ENCODE results near the gene SDF2L1.
"Not testable (repeated sequence)": the region's sequence is repeated elsewhere in the genome, so short reads cannot be mapped to it uniquely, and the experiment has no call there.

The SDF2L1 gene

DNA sequence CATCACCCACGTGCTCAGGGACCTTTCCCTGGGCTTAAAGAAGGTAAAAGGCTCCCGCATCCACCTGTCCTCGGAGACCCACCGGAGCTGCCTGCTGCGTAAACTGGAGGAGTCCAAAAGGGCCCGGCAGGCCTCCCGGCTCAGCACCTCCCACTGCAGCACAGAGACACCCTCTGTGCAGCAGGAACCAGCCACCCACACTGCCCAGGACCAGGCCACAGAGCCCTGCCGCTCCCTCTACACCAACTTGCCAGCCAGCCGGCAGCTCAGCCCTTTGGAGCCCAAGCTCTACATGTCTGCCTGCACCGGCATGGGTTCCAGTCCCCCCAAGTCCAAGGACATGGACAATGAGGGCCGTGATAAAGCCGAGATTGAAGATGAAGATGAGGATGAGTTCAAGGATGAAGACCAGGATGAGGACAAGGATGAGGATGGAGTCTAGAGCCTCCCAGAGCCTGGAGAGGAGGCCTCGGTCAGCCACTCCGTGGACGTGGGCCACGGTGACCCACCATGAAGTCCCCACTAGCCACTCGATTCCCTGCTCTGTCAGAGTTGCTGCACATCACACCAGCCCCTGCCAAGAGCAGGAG lies 5.4 kb upstream of the SDF2L1 start:
- FAIRE-seq, result no peak
- DNase-seq (ENCODE audit: low spot score), result no peak

DNA sequence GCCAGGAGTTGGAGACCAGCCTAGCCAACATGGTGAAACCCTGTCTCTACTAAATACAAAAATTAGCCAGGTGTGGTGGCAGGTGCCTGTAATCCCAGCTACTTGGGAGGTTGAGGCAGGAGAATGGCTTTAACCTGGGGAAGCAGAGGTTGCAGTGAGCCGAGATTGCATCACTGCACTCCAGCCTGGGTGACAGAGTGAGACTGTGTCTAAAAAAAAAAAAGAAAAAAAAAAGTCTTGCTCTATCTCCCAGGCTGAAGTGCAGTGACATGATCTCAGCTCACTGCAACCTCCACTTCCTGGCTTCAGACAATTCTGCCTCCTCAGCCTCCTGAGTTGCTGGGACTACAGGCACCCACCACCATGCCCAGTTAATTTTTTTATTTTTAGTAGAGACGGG lies 4.7 kb upstream of the SDF2L1 start:
- not testable (repeated sequence) for FAIRE-seq; DNase-seq (ENCODE audit: low spot score)

- FAIRE-seq, result no peak
- DNase-seq (ENCODE audit: low spot score), result no peak
Observed at GRCh38 chr22:21639359-21639758, 2.7 kb upstream of the SDF2L1 start.

GRCh38 chr22:21640810-21641209 lies 1.3 kb upstream of the SDF2L1 start:
- DNase-seq (ENCODE audit: low spot score) (no peak), FAIRE-seq (no peak)

- FAIRE-seq, result no peak
- DNase-seq (ENCODE audit: low spot score), result peak; percentile 43
Observed at GRCh38 chr22:21641417-21641788, 699 bp upstream of the SDF2L1 start.

DNA sequence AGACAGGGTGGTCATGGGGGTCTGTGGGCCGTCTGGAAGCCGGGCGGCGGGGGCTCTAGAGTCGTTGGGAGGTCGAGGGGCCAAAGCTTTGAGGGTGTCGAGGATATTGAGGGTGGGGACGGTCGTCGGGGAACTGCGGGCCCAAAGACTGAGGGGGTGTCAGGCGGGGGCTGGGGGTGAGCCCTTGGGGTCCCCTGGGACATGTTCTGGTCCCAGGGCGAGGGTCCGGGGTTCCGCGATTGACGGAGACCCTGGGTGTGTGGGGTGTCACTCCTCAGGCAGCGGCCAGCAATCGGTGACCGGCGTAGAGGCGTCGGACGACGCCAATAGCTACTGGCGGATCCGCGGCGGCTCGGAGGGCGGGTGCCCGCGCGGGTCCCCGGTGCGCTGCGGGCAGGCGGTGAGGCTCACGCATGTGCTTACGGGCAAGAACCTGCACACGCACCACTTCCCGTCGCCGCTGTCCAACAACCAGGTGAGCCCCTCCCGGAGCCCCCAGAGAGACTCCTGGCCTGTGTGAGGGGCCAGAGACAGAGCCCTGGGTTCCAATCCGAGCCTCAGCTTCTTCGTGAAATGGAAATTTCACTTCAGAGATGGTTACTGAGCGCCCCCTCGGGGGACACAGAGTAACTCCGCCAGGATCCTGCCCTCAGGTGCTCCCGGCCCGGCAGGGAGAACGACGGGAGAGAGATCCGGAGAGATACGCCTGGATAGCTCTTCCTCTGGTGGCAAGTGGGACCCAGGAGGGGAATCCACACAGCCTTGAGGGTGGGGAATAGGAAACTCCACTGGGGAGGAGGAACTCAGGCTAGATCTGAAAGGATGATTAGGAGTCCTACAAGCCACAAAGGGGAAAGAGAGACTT lies 714 bp downstream of the SDF2L1 start:
- peak; percentile 55 for DNase-seq (ENCODE audit: low spot score)
- FAIRE-seq, result peak; percentile 5

- no peak for FAIRE-seq
Observed at GRCh38 chr22:21643533-21644357, 1.6 kb downstream of the SDF2L1 start.

DNA sequence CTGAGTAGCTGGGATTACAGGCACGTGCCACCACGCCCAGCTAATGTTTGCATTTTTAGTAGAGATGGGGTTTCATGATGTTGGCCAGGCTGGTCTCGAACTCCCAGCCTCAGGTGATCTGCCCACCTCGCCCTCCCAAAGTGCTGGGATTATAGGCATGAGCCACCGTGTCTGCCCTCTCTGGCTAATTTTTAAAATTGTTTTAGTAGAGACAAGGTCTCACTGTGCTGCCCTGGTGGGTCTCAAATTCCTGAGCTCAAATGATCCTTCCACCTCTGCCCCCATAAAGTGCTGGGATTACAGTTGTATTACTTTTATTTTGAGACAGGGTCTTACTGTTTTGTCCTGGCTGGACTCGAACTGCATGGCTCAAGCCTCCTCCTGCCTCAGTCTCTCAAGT lies 3.4 kb downstream of the SDF2L1 start:
- not testable (repeated sequence) for FAIRE-seq; DNase-seq (ENCODE audit: low spot score)

More at GRCh38 chr22:21643533-21644357, 1.6 kb downstream of the SDF2L1 start:
- DNase-seq (ENCODE audit: low spot score), result no peak

GRCh38 chr22:21646608-21647590 lies 4.8 kb downstream of the SDF2L1 start:
- peak; percentile 59 for DNase-seq (ENCODE audit: low spot score)
- no peak for FAIRE-seq

- DNase-seq (ENCODE audit: low spot score) (no peak), FAIRE-seq (no peak)
Observed at GRCh38 chr22:21650280-21650679, 8.2 kb downstream of the SDF2L1 start.

DNA sequence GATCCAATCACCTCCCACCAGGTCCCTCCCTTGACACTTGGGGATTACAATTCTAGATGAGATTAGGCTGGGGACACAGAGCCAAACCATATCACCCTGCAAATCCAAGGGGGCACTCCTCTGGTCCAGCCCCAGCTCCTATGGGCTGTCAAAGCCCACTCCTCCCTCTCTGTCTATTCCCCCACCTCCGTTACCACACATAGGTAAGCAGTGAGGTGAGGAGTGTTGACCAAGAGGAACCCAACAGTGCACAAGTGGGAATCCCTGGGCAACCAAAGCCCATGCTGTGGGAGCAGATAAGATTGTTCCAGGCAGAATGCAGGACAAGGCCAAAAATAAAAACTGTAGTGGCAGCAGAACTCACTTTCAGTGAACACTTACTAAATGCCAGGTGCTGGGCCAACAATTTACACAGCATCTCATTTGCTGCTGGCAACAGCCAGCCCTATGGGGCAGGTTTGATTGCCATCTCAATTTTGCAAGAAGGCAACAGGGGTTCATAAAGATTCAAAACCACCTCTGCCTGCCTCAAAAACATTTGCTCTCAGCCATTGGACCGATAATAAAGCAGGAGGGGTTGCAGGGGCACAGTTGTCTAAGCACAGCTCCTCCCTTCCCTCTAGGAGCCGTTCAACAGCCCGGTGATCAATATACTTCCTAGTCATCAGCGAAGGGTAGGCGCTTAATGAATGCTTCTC lies 8.9 kb downstream of the SDF2L1 start:
- DNase-seq (ENCODE audit: low spot score), result no peak

GRCh38 chr22:21651521-21652009 lies 9.5 kb downstream of the SDF2L1 start:
- no peak for FAIRE-seq
- no peak for DNase-seq (ENCODE audit: low spot score)

More for the DNA sequence above, 8.9 kb downstream of the SDF2L1 start:
- no peak for FAIRE-seq

- DNase-seq (ENCODE audit: low spot score), result peak; percentile 63
Observed at GRCh38 chr22:21652010-21652546, 10.0 kb downstream of the SDF2L1 start.

DNA sequence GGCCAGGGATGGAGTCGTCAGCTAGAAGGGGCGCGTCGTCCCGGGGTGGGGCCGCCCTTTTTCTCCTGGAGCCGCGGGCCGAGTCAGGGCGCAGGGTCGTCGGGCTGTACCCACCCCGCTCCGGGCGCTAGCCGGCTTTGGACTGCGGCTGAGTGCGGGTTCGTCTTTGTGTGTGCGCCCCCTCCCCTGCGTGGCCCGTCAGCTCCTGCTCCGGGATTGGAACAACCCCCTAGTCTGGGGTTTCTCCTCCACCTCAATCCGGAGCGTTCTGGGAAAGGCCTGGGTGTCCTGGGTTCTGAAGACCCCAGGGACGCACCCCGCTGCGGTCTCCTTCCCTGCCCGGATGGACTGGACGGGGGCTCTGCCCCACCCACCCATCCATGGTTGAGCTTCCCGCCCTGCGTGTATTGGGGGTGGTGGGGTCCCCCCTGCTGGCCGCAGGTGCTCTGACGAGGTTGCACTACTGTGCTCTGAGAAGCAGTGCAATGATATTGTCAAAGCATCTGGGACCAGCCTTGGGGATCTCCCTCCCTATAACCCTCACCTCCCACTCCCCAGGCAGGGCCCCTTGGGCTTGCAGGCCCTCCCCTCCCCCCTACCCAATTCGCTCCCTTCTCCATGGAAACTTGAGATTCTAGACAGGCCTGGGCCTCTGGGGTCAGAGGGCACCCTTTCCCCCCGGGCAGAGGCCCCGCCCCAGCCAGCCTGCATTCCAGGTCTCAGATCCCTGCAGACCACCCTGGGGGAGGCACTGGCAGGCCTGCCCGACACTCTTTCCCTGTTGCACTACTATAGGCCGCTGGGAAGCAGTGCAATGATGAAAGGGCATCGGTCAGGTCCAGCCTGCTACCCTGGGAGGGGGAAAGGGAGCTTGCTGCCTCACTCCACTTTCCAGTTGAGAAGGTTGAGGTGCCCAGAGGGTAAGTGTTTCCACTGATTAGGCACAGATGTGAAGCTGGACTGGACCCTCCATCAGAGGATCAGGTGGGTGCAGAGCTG lies 10.7 kb downstream of the SDF2L1 start:
- FAIRE-seq, result no peak
- no peak for DNase-seq (ENCODE audit: low spot score)

More at GRCh38 chr22:21652010-21652546, 10.0 kb downstream of the SDF2L1 start:
- FAIRE-seq, result peak; percentile 68

GRCh38 chr22:21657020-21657359 lies 14.9 kb downstream of the SDF2L1 start:
- FAIRE-seq (no peak), DNase-seq (ENCODE audit: low spot score) (no peak)

GRCh38 chr22:21657360-21658032 lies 15.4 kb downstream of the SDF2L1 start:
- no peak for FAIRE-seq

DNA sequence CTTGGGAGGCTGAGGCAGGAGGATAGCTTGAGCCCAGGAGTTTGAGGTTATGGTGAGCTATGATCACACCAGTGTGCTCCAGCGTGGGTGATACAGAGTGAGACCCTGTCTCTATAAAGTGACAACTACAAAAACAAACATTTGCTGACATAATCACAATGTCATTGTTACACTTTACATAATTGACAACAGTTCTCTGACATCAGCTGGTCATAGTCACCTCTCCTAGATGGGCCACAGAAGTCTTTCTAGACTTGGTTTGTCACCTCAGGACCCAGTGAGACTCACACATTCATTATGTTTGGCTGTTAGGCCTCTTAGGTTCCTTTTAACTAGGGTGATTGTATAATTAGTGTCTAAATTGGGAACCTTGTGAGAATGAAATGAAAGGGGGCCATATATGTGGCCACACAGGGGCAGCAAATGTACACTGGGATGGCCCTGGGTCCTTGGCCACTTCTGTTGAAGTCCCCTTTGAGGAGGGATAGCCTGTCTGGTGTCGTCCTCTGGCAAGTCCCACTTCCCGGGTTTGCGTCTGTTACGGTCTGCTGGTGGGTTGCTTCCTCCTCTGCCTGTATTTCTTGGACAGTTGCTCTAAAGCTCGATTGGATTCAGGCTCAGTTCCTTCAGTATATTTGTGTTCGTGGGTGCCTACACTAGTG lies 17.9 kb downstream of the SDF2L1 start:
- DNase-seq (ENCODE audit: low spot score) (no peak), FAIRE-seq (no peak)

More at GRCh38 chr22:21657360-21658032, 15.4 kb downstream of the SDF2L1 start:
- DNase-seq (ENCODE audit: low spot score), result peak; percentile 12

All from RCC 7860 (cell line).